CD4-positive, CD25-positive, alpha-beta regulatory T cell (primary cell): Measurements from ENCODE around the gene EDNRA. TPM values are rescaled to one million over a fixed set of nuclear protein-coding genes. Genes with fewer than 3 reads are reported as not detected.

Experiments
- ATAC-seq, 2 donors: fragments of 150-1000 bp; cut with Tn5 transposase; one replicate each; pipeline ENCODE4 v1.10.0; 2021; ENCODE audit warnings: low read depth in 2 of 2, moderate number of reproducible peaks in 2 of 2, moderate library complexity in 1 of 2
- DNase-seq, 3 donors: peaks; one replicate each; pipeline versions ENCODE4 v3.0.0 to v3.0.0-alpha.2; 2012 to 2022; ENCODE audit warnings: mixed read lengths in 1 of 3
- H3K27ac ChIP-seq: one replicate; pipeline ENCODE4 v1.7.0; 2013; ENCODE audit warnings: mild to moderate bottlenecking, low read length; ENCODE audit not compliant: insufficient read depth, poor library complexity, severe bottlenecking
- H3K27me3 ChIP-seq: one replicate; pipeline ENCODE4 v1.7.0; 2013; ENCODE audit warnings: low read length; ENCODE audit not compliant: control insufficient read depth, insufficient read depth
- H3K36me3 ChIP-seq: one replicate; pipeline ENCODE4 v1.7.0; 2013; ENCODE audit warnings: mild to moderate bottlenecking, low read length, moderate library complexity; ENCODE audit not compliant: control insufficient read depth, insufficient read depth
- H3K4me1 ChIP-seq: 2 replicates; pipeline ENCODE4 v1.7.0; 2013; ENCODE audit warnings: mild to moderate bottlenecking, low read length; ENCODE audit not compliant: insufficient read depth, control insufficient read depth, poor library complexity, severe bottlenecking
- H3K4me3 ChIP-seq: one replicate; pipeline ENCODE4 v1.7.0; 2013; ENCODE audit warnings: low read depth, mild to moderate bottlenecking, low read length, moderate library complexity
- H3K9me3 ChIP-seq, 2 experiments: 1 replicate in 1 of 2; 2 replicates in 1 of 2; pipeline ENCODE4 v1.7.0; 2013; ENCODE audit warnings: low read length in 2 of 2, mild to moderate bottlenecking in 1 of 2, moderate library complexity in 1 of 2; ENCODE audit not compliant: control insufficient read depth in 2 of 2
- H3K27ac Mint-ChIP-seq, 3 donors: one replicate each; pipeline ENCODE4 v1.8.0; 2020 to 2022; ENCODE audit warnings: mild to moderate bottlenecking in 3 of 3, mixed read lengths in 3 of 3, moderate library complexity in 2 of 3
- H3K27me3 Mint-ChIP-seq: one replicate; pipeline ENCODE4 v1.8.0; 2022; ENCODE audit warnings: mild to moderate bottlenecking, mixed read lengths
- H3K36me3 Mint-ChIP-seq: one replicate; pipeline ENCODE4 v1.8.0; 2020; ENCODE audit warnings: mixed read lengths
- H3K4me1 Mint-ChIP-seq, 4 donors: one replicate each; pipeline ENCODE4 v1.8.0; 2020 to 2022; ENCODE audit warnings: mixed read lengths in 4 of 4, mild to moderate bottlenecking in 1 of 4
- H3K4me3 Mint-ChIP-seq, 4 donors: one replicate each; pipeline ENCODE4 v1.8.0; 2020 to 2022; ENCODE audit warnings: mild to moderate bottlenecking in 4 of 4, mixed read lengths in 4 of 4, moderate library complexity in 3 of 4
- H3K9me3 Mint-ChIP-seq, 7 donors: one replicate each; pipeline ENCODE4 v1.8.0; 2020 to 2022; ENCODE audit warnings: mixed read lengths in 7 of 7, mild to moderate bottlenecking in 3 of 7, moderate library complexity in 2 of 7
- polyA plus RNA-seq, 4 donors: library from polyadenylated mRNA; unstranded; fragments of 300-500 nt; fragmentation: Illumina TruSeq; gene quantifications; one replicate each; pipeline ENCODE4 v1.2.3, GENCODE V29; 2021
- total RNA-seq: library from RNA; stranded (reverse); gene quantifications from one replicate; pipeline ENCODE4 v1.2.3, GENCODE V29; 2022

Gene EDNRA
- total and polyA plus RNA-seq, 5 donors from 2014 or later, result not detected

- H3K4me1 ChIP-seq, result no peaks in the 10 kb centered on the region
- peaks cover 2% of the 10 kb centered on the region for H3K27me3 ChIP-seq
- Mint-ChIP-seq H3K27ac (no peak overlapping the region), H3K9me3 (peaks cover 0 to 2% (median 0%) of the 10 kb centered on the region in 7 donors), H3K4me3 (no peak overlapping the region), H3K27me3 (peaks cover 11% of the 10 kb centered on the region), H3K4me1 (no peaks in the 10 kb centered on the region), H3K36me3 (no peaks in the 10 kb centered on the region)
- H3K4me3 ChIP-seq, result no peak overlapping the region
- H3K9me3 ChIP-seq, result peaks cover 0 to 2% of the 10 kb centered on the region in 2 experiments
- no peak overlapping the region for H3K27ac ChIP-seq
- H3K36me3 ChIP-seq, result no peaks in the 10 kb centered on the region
- no peak for ATAC-seq
- DNase-seq, result no peak
Measured at GRCh38 chr4:147567276-147567675, 86.4 kb downstream of the EDNRA start.

GRCh38 chr4:147570616-147571015 is 89.7 kb downstream of the EDNRA start:
- H3K4me3 ChIP-seq, result no peak overlapping the region
- ATAC-seq, result no peak
- no peaks in the 10 kb centered on the region for H3K4me1 Mint-ChIP-seq
- no peak overlapping the region for H3K27ac ChIP-seq
- peaks cover 16% of the 10 kb centered on the region for H3K27me3 Mint-ChIP-seq
- H3K27ac Mint-ChIP-seq, result no peak overlapping the region
- H3K4me1 ChIP-seq, result no peaks in the 10 kb centered on the region
- H3K9me3 Mint-ChIP-seq, result no peaks in the 10 kb centered on the region
- H3K27me3 ChIP-seq, result peaks cover 2% of the 10 kb centered on the region
- H3K9me3 ChIP-seq, result no peaks in the 10 kb centered on the region
- no peak overlapping the region for H3K4me3 Mint-ChIP-seq
- no peaks in the 10 kb centered on the region for H3K36me3 Mint-ChIP-seq
- no peak for DNase-seq
- H3K36me3 ChIP-seq, result no peaks in the 10 kb centered on the region

- no peaks in the 10 kb centered on the region for H3K9me3 Mint-ChIP-seq
- no peaks in the 10 kb centered on the region for H3K36me3 ChIP-seq
- no peak overlapping the region for H3K27ac ChIP-seq
- H3K9me3 ChIP-seq, result no peaks in the 10 kb centered on the region
- no peak for ATAC-seq
- no peak overlapping the region for H3K4me3 Mint-ChIP-seq
- no peaks in the 10 kb centered on the region for H3K4me1 Mint-ChIP-seq
- no peaks in the 10 kb centered on the region for H3K4me1 ChIP-seq
- H3K4me3 ChIP-seq, result no peak overlapping the region
- no peak overlapping the region for H3K27ac Mint-ChIP-seq
- peaks cover 2% of the 10 kb centered on the region for H3K27me3 ChIP-seq
- no peaks in the 10 kb centered on the region for H3K36me3 Mint-ChIP-seq
- peaks cover 21% of the 10 kb centered on the region for H3K27me3 Mint-ChIP-seq
- no peak for DNase-seq
Measured at GRCh38 chr4:147571036-147571770, 90.3 kb downstream of the EDNRA start.

DNA sequence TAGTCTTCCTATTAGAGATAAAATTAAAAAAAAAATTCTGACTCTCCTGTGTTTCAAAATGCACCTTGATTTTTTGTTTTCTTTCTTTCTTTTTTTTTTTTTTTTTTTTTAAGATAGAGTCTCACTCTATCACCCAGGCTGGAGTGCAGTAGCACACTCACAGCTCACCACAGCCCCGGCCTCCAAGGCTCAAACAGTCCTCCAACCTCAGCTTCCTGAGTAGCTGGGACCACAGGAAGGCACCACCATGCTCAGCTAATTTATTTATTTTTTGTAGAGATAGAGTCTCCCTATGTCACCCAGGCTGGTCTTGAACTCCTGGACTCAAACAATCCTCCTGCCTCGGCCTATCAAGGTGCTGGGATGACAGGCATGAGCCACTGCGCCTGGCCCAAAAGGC is 95.2 kb downstream of the EDNRA start:
- H3K9me3 Mint-ChIP-seq, result peaks cover 0 to 5% (median 0%) of the 10 kb centered on the region in 7 donors
- Histone ChIP-seq H3K9me3 (no peaks in the 10 kb centered on the region), H3K4me1 (no peaks in the 10 kb centered on the region), H3K36me3 (no peaks in the 10 kb centered on the region), H3K27ac (no peak overlapping the region), H3K27me3 (peaks cover 4% of the 10 kb centered on the region), H3K4me3 (no peak overlapping the region)
- H3K27ac Mint-ChIP-seq, result no peak overlapping the region
- no peak overlapping the region for H3K4me3 Mint-ChIP-seq
- peaks cover 15% of the 10 kb centered on the region for H3K27me3 Mint-ChIP-seq
- H3K36me3 Mint-ChIP-seq, result no peaks in the 10 kb centered on the region
- H3K4me1 Mint-ChIP-seq, result no peaks in the 10 kb centered on the region
- no peak for DNase-seq
- no peak for ATAC-seq

GRCh38 chr4:147578051-147578476 is 97.2 kb downstream of the EDNRA start:
- DNase-seq (no peak), ATAC-seq (no peak)
- no peaks in the 10 kb centered on the region for H3K4me1 ChIP-seq
- no peaks in the 10 kb centered on the region for H3K4me1 Mint-ChIP-seq
- no peak overlapping the region for H3K4me3 ChIP-seq
- no peaks in the 10 kb centered on the region for H3K36me3 Mint-ChIP-seq
- H3K27me3 Mint-ChIP-seq, result peaks cover 27% of the 10 kb centered on the region
- H3K27ac Mint-ChIP-seq, result no peak overlapping the region
- H3K9me3 Mint-ChIP-seq, result peaks cover 0 to 5% (median 2%) of the 10 kb centered on the region in 7 donors
- no peaks in the 10 kb centered on the region for H3K36me3 ChIP-seq
- H3K4me3 Mint-ChIP-seq, result no peak overlapping the region
- H3K9me3 ChIP-seq, result no peaks in the 10 kb centered on the region
- H3K27me3 ChIP-seq, result peaks cover 4% of the 10 kb centered on the region
- H3K27ac ChIP-seq, result no peak overlapping the region

GRCh38 chr4:147578593-147578992 is 97.7 kb downstream of the EDNRA start:
- Mint-ChIP-seq H3K27me3 (peaks cover 25% of the 10 kb centered on the region), H3K36me3 (no peaks in the 10 kb centered on the region), H3K4me1 (no peaks in the 10 kb centered on the region), H3K4me3 (no peak overlapping the region), H3K27ac (no peak overlapping the region), H3K9me3 (peaks cover 0 to 5% (median 2%) of the 10 kb centered on the region in 7 donors)
- Histone ChIP-seq H3K4me3 (no peak overlapping the region), H3K9me3 (no peaks in the 10 kb centered on the region), H3K27ac (no peak overlapping the region), H3K4me1 (no peaks in the 10 kb centered on the region), H3K36me3 (no peaks in the 10 kb centered on the region), H3K27me3 (peaks cover 4% of the 10 kb centered on the region)
- DNase-seq (no peak), ATAC-seq (no peak)

DNA sequence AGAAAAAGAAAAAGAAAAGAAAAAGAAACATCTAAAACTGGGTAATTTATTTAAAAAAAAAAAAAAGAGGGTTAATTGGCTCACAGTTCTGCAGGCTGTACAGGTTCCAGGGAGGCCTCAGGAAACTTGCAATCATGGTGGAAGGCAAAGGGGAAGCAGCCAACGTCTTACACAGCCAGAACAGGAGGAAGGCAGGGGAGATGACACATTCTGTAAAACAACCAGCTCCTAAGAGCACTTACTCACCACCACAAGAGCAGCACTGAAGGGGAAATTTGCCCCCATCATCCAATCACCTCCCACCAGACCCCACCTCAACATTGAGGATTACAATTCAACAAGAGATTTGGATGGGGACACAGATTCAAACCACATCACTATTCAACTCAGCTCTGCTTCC is 99.5 kb downstream of the EDNRA start:
- H3K36me3 Mint-ChIP-seq, result no peaks in the 10 kb centered on the region
- H3K4me1 Mint-ChIP-seq, result no peaks in the 10 kb centered on the region
- H3K27me3 Mint-ChIP-seq, result peaks cover 37% of the 10 kb centered on the region
- Histone ChIP-seq H3K4me3 (no peak overlapping the region), H3K27ac (no peak overlapping the region), H3K27me3 (peaks cover 12% of the 10 kb centered on the region), H3K36me3 (no peaks in the 10 kb centered on the region), H3K4me1 (no peaks in the 10 kb centered on the region), H3K9me3 (peaks cover 0 to 5% of the 10 kb centered on the region in 2 experiments)
- no peak overlapping the region for H3K27ac Mint-ChIP-seq
- DNase-seq (no peak), ATAC-seq (no peak)
- H3K4me3 Mint-ChIP-seq, result no peak overlapping the region
- H3K9me3 Mint-ChIP-seq, result peaks cover 0 to 7% (median 5%) of the 10 kb centered on the region in 7 donors
